Mesenchymal stem cell (in vitro differentiated cells and primary cell): ENCODE measurements around the gene SLC30A3.

Experiments used
- DNase-seq: peaks from one replicate; pipeline ENCODE4 v3.0.0-alpha.2; 2013
- H2AFZ ChIP-seq: one replicate; pipeline ENCODE4 v1.6.1; 2013; ENCODE audit warnings: low read depth, mild to moderate bottlenecking, control low read depth, inconsistent platforms, low read length, moderate library complexity
- H2AK5ac ChIP-seq: 2 replicates; pipeline ENCODE4 v1.6.1; 2013; ENCODE audit warnings: low read length, moderate library complexity, mild to moderate bottlenecking, inconsistent platforms; ENCODE audit not compliant: severe bottlenecking
- H2BK120ac ChIP-seq: one replicate; pipeline ENCODE4 v1.6.1; 2013; ENCODE audit warnings: low read depth, mild to moderate bottlenecking, inconsistent platforms, low read length, moderate library complexity
- H2BK12ac ChIP-seq, 2 experiments: one replicate each; pipeline ENCODE4 v1.6.1; 2013; ENCODE audit warnings: inconsistent platforms in 2 of 2, low read length in 2 of 2, mild to moderate bottlenecking in 2 of 2, moderate library complexity in 2 of 2, control low read depth in 1 of 2
- H2BK15ac ChIP-seq: one replicate; pipeline ENCODE4 v1.6.1; 2013; ENCODE audit warnings: mild to moderate bottlenecking, low read depth, inconsistent platforms; ENCODE audit not compliant: poor library complexity, severe bottlenecking
- H2BK5ac ChIP-seq: 2 replicates; pipeline ENCODE4 v1.6.1; 2013; ENCODE audit warnings: low read depth, mild to moderate bottlenecking, low read length, control low read depth, inconsistent platforms; ENCODE audit not compliant: poor library complexity, severe bottlenecking
- H3K14ac ChIP-seq, 2 experiments: one replicate each; pipeline ENCODE4 v1.6.1; 2013; ENCODE audit warnings: inconsistent platforms in 2 of 2, low read length in 2 of 2, control low read depth in 1 of 2, mild to moderate bottlenecking in 1 of 2, moderate library complexity in 1 of 2
- H3K18ac ChIP-seq, 2 experiments: one replicate each; pipeline ENCODE4 v1.6.1; 2013; ENCODE audit warnings: inconsistent platforms in 2 of 2, low read length in 2 of 2, control low read depth in 1 of 2, low read depth in 1 of 2, mild to moderate bottlenecking in 1 of 2
- H3K23ac ChIP-seq, 2 experiments: one replicate each; pipeline ENCODE4 v1.6.1; 2013; ENCODE audit warnings: inconsistent platforms in 2 of 2, low read length in 2 of 2, mild to moderate bottlenecking in 2 of 2, moderate library complexity in 2 of 2, control low read depth in 1 of 2
- H3K27ac ChIP-seq: 2 replicates; pipeline ENCODE4 v1.5.1; 2013; ENCODE audit warnings: mild to moderate bottlenecking, moderate library complexity, low read length, control low read depth, inconsistent platforms; ENCODE audit not compliant: poor library complexity, severe bottlenecking
- H3K27me3 ChIP-seq, 2 experiments: 2 replicates each; pipeline versions ENCODE4 v1.6.1 to v1.7.0; 2013; ENCODE audit warnings: low read length in 2 of 2, mild to moderate bottlenecking in 2 of 2, moderate library complexity in 2 of 2, control low read depth in 1 of 2, inconsistent platforms in 1 of 2; ENCODE audit not compliant: control insufficient read depth in 1 of 2, insufficient read depth in 1 of 2
- H3K36me3 ChIP-seq, 2 experiments: 2 replicates each; pipeline versions ENCODE4 v1.6.1 to v1.7.0; 2013; ENCODE audit warnings: low read length in 2 of 2, control low read depth in 1 of 2, inconsistent platforms in 1 of 2, low read depth in 1 of 2, mild to moderate bottlenecking in 1 of 2; ENCODE audit not compliant: insufficient read depth in 2 of 2, control insufficient read depth in 1 of 2
- H3K4ac ChIP-seq, 2 experiments: one replicate each; pipeline ENCODE4 v1.6.1; 2013; ENCODE audit warnings: inconsistent platforms in 2 of 2, low read length in 2 of 2, mild to moderate bottlenecking in 2 of 2, moderate library complexity in 2 of 2, control low read depth in 1 of 2, low read depth in 1 of 2
- H3K4me1 ChIP-seq: 2 replicates; pipeline ENCODE4 v1.6.1; 2013; ENCODE audit warnings: low read depth, low read length, control low read depth; ENCODE audit not compliant: control insufficient read depth, insufficient read depth
- H3K4me2 ChIP-seq: 2 replicates; pipeline ENCODE4 v1.6.1; 2013; ENCODE audit warnings: low read length, mild to moderate bottlenecking, inconsistent platforms; ENCODE audit not compliant: poor library complexity, severe bottlenecking
- H3K4me3 ChIP-seq, 2 experiments: 2 replicates each; pipeline versions ENCODE4 v1.5.1 to v1.7.0; 2013; ENCODE audit warnings: low read length in 2 of 2, mild to moderate bottlenecking in 2 of 2, control low read depth in 1 of 2, low read depth in 1 of 2; ENCODE audit not compliant: insufficient read depth in 1 of 2
- H3K79me1 ChIP-seq: replicated peaks from 2 replicates; pipeline ENCODE4 v1.6.1; 2013; ENCODE audit warnings: mild to moderate bottlenecking, control low read depth, low read length, inconsistent platforms; ENCODE audit not compliant: poor library complexity, severe bottlenecking
- H3K9ac ChIP-seq: 2 replicates; pipeline ENCODE4 v1.7.0; 2013; ENCODE audit warnings: mild to moderate bottlenecking, low read length, moderate library complexity
- H3K9me3 ChIP-seq: 2 replicates; pipeline ENCODE4 v1.7.0; 2013; ENCODE audit warnings: mild to moderate bottlenecking, low read length; ENCODE audit not compliant: control insufficient read depth
- H4K8ac ChIP-seq: one replicate; pipeline ENCODE4 v1.6.1; 2013; ENCODE audit warnings: inconsistent platforms, mild to moderate bottlenecking, low read length, moderate library complexity
- H4K91ac ChIP-seq: one replicate; pipeline ENCODE4 v1.6.1; 2013; ENCODE audit warnings: mild to moderate bottlenecking, low read length, inconsistent platforms
- WGBS: methylation state at CpG from one replicate; pipeline ENCODE4 v1.1.7; 2013; ENCODE audit warnings: mixed read lengths; 5-methylcytosine and 5-hydroxymethylcytosine counted together

The SLC30A3 gene

GRCh38 chr2:27256855-27257454 lies 5.9 kb downstream of the SLC30A3 start:
- H3K36me3 ChIP-seq = no peaks in the 10 kb centered on the region
- DNase-seq = no peak
- H2BK5ac ChIP-seq = no peak overlapping the region
- no peak overlapping the region for H3K9ac ChIP-seq
- H2BK15ac ChIP-seq = no peak overlapping the region
- peaks cover 53 to 76% of the 10 kb centered on the region in 2 experiments for H3K27me3 ChIP-seq
- no peak overlapping the region for H3K4me3 ChIP-seq
- no peak overlapping the region for H4K91ac ChIP-seq
- H2AFZ ChIP-seq = no peak overlapping the region
- no peaks in the 10 kb centered on the region for H3K9me3 ChIP-seq
- no peak overlapping the region for H2BK120ac ChIP-seq
- peak overlapping the region in 1 of 2 experiments; percentile 63 for H3K23ac ChIP-seq
- no peak overlapping the region for H3K18ac ChIP-seq
- no peak overlapping the region for H4K8ac ChIP-seq
- no peak overlapping the region for H2BK12ac ChIP-seq
- H3K4me1 ChIP-seq = peaks cover 2% of the 10 kb centered on the region
- H3K4me2 ChIP-seq = no peak overlapping the region
- no peak overlapping the region for H3K27ac ChIP-seq
- H3K14ac ChIP-seq = no peak overlapping the region
- no peak overlapping the region for H3K4ac ChIP-seq
- H3K79me1 ChIP-seq = no peaks in the 10 kb centered on the region
- H2AK5ac ChIP-seq = no peak overlapping the region
- WGBS = 72% methylated on average over 7 of the region's 7 CpGs

GRCh38 chr2:27255660-27256059 lies 7.2 kb downstream of the SLC30A3 start:
- Histone ChIP-seq H3K14ac (no peak overlapping the region), H3K27me3 (peaks cover 52 to 76% of the 10 kb centered on the region in 2 experiments), H2AFZ (no peak overlapping the region), H3K23ac (no peak overlapping the region), H2BK5ac (no peak overlapping the region), H3K4me1 (no peaks in the 10 kb centered on the region), H2BK12ac (no peak overlapping the region), H2BK15ac (no peak overlapping the region), H3K79me1 (no peaks in the 10 kb centered on the region), H3K4ac (no peak overlapping the region), H3K4me2 (no peak overlapping the region), H3K18ac (no peak overlapping the region), H2BK120ac (no peak overlapping the region), H3K9me3 (no peaks in the 10 kb centered on the region), H4K91ac (no peak overlapping the region), H3K9ac (peak overlapping the region; percentile 14), H3K27ac (no peak overlapping the region), H4K8ac (no peak overlapping the region), H2AK5ac (no peak overlapping the region), H3K36me3 (no peaks in the 10 kb centered on the region), H3K4me3 (peak overlapping the region in 1 of 2 experiments; percentile 52)
- 47% methylated on average over 1 of the region's 1 CpG for WGBS
- DNase-seq = no peak

- H3K9ac ChIP-seq = peak overlapping the region; percentile 14
Measured at GRCh38 chr2:27255187-27255586, 7.7 kb downstream of the SLC30A3 start.

GRCh38 chr2:27251766-27252165 lies 11.1 kb downstream of the SLC30A3 start:
- Histone ChIP-seq H2BK5ac (no peak overlapping the region), H3K9me3 (no peaks in the 10 kb centered on the region), H3K4ac (no peak overlapping the region), H2AK5ac (no peak overlapping the region), H3K23ac (no peak overlapping the region), H4K91ac (no peak overlapping the region), H3K18ac (no peak overlapping the region), H2AFZ (no peak overlapping the region), H3K4me3 (no peak overlapping the region), H3K4me1 (peaks cover 5% of the 10 kb centered on the region), H3K9ac (no peak overlapping the region), H3K4me2 (no peak overlapping the region), H2BK12ac (no peak overlapping the region), H2BK120ac (no peak overlapping the region), H3K36me3 (no peaks in the 10 kb centered on the region), H3K27me3 (peaks cover 45 to 57% of the 10 kb centered on the region in 2 experiments), H4K8ac (no peak overlapping the region), H2BK15ac (no peak overlapping the region), H3K14ac (no peak overlapping the region), H3K79me1 (no peaks in the 10 kb centered on the region), H3K27ac (no peak overlapping the region)
- WGBS = 76% methylated on average over 13 of the region's 13 CpGs
- no peak for DNase-seq

More at GRCh38 chr2:27255187-27255586, 7.7 kb downstream of the SLC30A3 start:
- Histone ChIP-seq H4K8ac (no peak overlapping the region), H3K9me3 (no peaks in the 10 kb centered on the region), H3K27me3 (peaks cover 52 to 76% of the 10 kb centered on the region in 2 experiments), H3K27ac (no peak overlapping the region), H3K18ac (no peak overlapping the region), H3K23ac (no peak overlapping the region), H3K4me2 (no peak overlapping the region), H3K4ac (no peak overlapping the region), H3K4me3 (peak overlapping the region in 1 of 2 experiments; percentile 52), H2BK12ac (no peak overlapping the region), H4K91ac (no peak overlapping the region), H2BK15ac (no peak overlapping the region), H2BK5ac (no peak overlapping the region), H3K79me1 (no peaks in the 10 kb centered on the region), H3K14ac (no peak overlapping the region), H3K4me1 (peaks cover 2% of the 10 kb centered on the region), H2AK5ac (no peak overlapping the region), H2AFZ (no peak overlapping the region), H2BK120ac (no peak overlapping the region), H3K36me3 (no peaks in the 10 kb centered on the region)
- no peak for DNase-seq
- 54% methylated on average over 12 of the region's 13 CpGs for WGBS
